C4-2B (cell line): ENCODE data around the gene ALG2.

ENCODE experiments used
- ZFX ChIP-seq: fragments of 450-650 bp; IDR thresholded peaks from 2 replicates; pipeline ENCODE4 v1.6.1; 2017
- TF ChIP-seq, protein P1 (sequence below): fragments of 450-650 bp; conservative IDR thresholded peaks from 2 replicates; pipeline ENCODE4 v1.5.1; 2017; ENCODE audit warnings: mild to moderate bottlenecking

DNA sequence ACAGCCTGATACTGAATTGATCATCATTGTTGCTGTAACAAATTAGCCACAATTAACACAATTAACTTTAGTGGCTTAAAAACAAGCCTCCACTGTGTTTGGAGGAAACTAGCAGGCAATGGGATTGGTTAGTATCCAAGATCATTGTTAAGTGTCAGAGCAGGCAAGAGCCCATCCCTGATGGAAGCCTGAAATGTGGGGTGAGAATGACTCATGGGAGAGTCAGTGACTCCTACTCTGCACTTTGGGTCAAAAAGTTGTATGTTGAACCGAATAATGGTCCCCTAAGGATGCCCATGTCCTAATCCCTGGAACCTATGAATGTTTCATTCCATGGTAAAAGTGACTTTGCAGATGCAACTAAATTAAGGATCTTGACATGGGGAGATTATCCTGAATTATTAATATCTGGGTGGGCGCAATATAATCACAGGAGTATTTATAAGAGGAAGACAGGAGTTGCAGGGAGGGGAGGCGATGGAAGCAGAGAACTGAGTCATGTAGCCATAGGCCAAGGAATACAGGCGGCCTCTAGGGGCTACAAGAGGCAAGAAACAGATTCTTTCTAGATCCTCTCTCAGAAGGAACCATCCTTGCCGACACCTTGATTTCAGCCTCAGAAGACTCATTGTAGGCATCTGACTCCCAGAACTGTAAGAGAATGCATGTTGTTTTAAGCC is 28.8 kb downstream of the ALG2 start:
- TF ChIP-seq, protein P1, sequence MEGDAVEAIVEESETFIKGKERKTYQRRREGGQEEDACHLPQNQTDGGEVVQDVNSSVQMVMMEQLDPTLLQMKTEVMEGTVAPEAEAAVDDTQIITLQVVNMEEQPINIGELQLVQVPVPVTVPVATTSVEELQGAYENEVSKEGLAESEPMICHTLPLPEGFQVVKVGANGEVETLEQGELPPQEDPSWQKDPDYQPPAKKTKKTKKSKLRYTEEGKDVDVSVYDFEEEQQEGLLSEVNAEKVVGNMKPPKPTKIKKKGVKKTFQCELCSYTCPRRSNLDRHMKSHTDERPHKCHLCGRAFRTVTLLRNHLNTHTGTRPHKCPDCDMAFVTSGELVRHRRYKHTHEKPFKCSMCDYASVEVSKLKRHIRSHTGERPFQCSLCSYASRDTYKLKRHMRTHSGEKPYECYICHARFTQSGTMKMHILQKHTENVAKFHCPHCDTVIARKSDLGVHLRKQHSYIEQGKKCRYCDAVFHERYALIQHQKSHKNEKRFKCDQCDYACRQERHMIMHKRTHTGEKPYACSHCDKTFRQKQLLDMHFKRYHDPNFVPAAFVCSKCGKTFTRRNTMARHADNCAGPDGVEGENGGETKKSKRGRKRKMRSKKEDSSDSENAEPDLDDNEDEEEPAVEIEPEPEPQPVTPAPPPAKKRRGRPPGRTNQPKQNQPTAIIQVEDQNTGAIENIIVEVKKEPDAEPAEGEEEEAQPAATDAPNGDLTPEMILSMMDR = peak; percentile 24
- TF ChIP-seq ZFX = no peak
